SIG-M5 treated with dmso at 0.1 percent for 504 hours (cell line): ENCODE data around the gene ADAMTS13.

Source experiments
- DNase-seq: peaks from one replicate; lab custom pipeline; 2025; ENCODE audit not compliant: unreplicated experiment; lab: John Stamatoyannopoulos, UW

The ADAMTS13 gene

DNA sequence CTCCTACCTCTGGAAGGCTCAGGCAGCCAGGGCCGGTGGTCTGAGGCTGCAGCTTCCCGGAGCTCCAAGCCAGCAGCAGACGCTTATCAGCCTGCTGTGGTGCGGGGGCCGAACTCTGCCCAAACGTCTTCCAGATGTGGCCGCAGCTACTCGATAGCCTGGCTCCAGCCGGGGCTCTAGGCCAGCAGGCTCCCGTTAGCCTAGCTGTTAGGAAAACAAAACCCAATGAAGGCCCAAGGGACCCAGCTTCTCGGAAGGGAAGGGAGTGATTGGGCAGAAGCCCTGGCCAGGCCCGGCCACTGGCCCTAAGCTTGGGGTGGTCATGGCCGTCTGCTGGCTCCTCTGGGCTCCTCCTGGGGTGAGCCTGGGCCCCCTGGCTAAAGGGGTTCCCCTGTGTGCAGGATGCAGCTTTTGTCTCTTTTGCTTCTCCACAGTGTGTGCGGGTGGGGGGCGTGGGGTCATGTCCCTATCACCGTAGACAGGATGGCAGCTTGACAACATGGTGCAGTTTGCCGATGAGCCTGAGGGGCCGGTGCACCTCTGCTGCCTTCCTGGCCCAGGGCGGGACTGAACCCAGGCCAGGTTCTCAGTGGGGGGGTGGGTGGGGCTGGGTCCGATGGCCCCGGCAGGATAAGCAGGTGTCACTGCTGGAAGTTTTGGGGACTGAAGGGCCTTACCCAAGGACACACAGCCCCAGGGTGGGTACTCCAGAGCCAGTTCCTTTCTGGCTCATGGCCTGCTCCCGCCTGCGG, 83.9 kb downstream of the ADAMTS13 start:
- DNase-seq: no peak

DNA sequence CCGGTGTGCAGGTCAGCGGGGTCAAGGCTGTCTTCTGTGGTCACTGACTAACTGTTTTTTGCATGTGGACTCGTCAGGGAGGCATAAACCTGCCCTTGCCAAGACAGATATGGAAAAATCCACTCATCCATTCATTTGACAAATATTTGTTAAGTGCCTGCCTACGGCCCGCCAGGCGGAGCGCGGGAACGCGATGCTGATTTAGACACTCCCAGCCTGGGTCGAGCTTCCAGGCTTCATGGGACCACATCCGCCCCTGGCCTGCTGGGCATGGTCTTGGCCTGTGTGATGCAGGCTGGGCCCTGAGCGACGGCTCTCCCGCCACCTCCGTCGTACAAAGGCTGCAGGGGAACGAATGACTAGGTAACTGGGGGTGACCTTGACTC, 84.5 kb downstream of the ADAMTS13 start:
- DNase-seq: no peak

DNA sequence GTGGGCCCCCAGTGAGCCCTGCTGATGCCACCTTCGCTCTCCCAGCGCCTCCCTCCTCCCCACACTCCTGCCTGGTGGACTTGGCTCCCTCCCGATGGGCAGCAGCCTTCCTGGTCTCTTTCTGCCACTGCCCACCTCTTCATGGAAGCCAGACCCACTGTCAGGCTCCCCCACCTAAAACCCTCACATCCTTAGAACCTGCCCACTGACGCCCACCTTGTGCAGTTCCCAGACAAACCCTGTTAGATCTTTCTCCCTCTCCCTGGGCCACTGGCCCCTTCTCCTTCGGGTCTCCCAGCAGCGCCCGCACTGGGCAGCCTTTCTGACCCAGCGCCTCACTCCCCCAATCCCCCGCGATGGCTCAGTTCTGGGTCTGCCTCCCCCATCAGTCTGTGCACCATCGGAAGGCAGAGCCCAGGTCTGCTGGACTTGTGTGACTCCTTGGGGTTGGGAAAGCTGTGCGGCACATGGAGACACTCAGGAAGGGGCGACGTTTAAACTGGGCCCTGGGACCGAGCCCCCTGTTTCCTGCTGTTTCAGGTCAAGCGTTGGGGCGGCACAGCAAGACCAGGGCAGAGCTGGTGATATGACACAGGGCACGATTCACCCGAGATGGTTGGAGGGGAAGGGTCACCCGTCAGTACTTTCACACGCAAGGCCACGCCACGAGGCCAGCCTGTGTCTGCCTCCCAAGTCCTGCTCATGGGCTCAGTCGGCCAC, 85.2 kb downstream of the ADAMTS13 start:
- DNase-seq: no peak

DNA sequence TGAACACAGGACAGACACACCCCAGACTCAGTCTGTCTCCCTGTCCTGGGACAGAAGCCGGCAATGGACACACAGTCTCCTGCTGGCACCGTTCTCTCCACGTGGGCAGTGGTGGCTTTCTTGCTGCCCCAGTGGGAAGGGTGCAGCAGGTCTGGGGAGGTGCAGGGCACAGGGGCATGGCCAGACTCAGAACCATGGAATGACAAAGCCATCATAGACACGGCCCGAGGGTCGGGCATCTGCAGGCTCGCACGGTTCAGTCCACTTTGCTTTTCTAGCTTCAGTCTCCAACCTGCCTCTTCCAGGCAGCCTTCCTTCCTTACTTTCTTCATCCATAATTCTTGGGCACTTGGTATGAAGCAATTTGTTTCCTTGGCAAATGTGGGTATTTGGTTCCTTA, 85.9 kb downstream of the ADAMTS13 start:
- DNase-seq: no peak
